Esophagus muscularis mucosa (tissue), 4 donors: ENCODE results near the gene DMD. TPM values are rescaled to one million over a fixed set of nuclear protein-coding genes. Genes with fewer than 3 reads are reported as not detected.

Experiments used
- DNase-seq: peaks from one replicate; pipeline ENCODE4 v3.0.0-alpha.2; 2017; ENCODE audit errors: extremely low spot score
- H3K27ac ChIP-seq, 4 donors: fragments of 200-600 bp; sonication (generic); replicated peaks in 1 of 4; 1 replicate in 3 of 4; 2 replicates in 1 of 4; pipeline ENCODE4 v1.5.1; 2016 to 2019; ENCODE audit warnings: mild to moderate bottlenecking in 1 of 4
- H3K27me3 ChIP-seq, 4 donors: fragments of 200-600 bp; sonication (generic); one replicate each; pipeline versions ENCODE4 v1.5.1 to v1.6.0; 2016 to 2019
- H3K36me3 ChIP-seq, 4 donors: fragments of 200-600 bp; sonication (generic); one replicate each; pipeline ENCODE4 v1.5.1; 2016 to 2019
- H3K4me1 ChIP-seq, 4 donors: fragments of 200-600 bp; sonication (generic); one replicate each; pipeline ENCODE4 v1.5.1; 2016 to 2019
- H3K4me3 ChIP-seq, 4 donors: fragments of 200-600 bp; sonication (generic); 1 replicate in 2 of 4; 2 replicates in 2 of 4; pipeline ENCODE4 v1.5.1; 2016 to 2019; ENCODE audit warnings: mild to moderate bottlenecking in 4 of 4, moderate library complexity in 1 of 4
- H3K9me3 ChIP-seq, 4 donors: fragments of 200-600 bp; sonication (generic); 1 replicate in 3 of 4; 2 replicates in 1 of 4; pipeline ENCODE4 v1.5.1; 2016 to 2019
- EP300 ChIP-seq: sonication (generic); formaldehyde crosslinking; IDR thresholded peaks from one replicate; pipeline ENCODE4 v1.6.1; 2017; ENCODE audit warnings: antibody characterized with exemption
- POLR2A ChIP-seq: fragments of 450-650 bp; IDR thresholded peaks from one replicate; pipeline ENCODE4 v1.6.1; 2017; ENCODE audit warnings: antibody characterized with exemption, moderate library complexity, mild to moderate bottlenecking, low read depth
- POLR2AphosphoS5 ChIP-seq, 2 donors: sonication (generic); formaldehyde crosslinking; IDR thresholded peaks; one replicate each; pipeline ENCODE4 v1.6.1; 2017; ENCODE audit warnings: antibody characterized with exemption in 2 of 2
- WGBS: methylation state at CpG from one replicate; pipeline ENCODE4 v1.1.5; 2018; 5-methylcytosine and 5-hydroxymethylcytosine counted together
- intact Hi-C: fragments of 100-400 bp; cut with DNase I; formaldehyde crosslinking; loops from one replicate; pipeline ENCODE4 v1.15.1; 2023
- total RNA-seq, 4 donors: library from RNA; depleted of rRNA; stranded (reverse); fragments of >200 nt; gene quantifications; one replicate each; pipeline versions ENCODE4 v1.1.0 to v1.2.1, GENCODE V29; 2016
- TF ChIP-seq, protein P1 (sequence below), 3 experiments: fragments of 200-600 bp in 2 of 3; fragments of 450-650 bp in 1 of 3; sonication (generic) in 2 of 3; IDR thresholded peaks; one replicate each; pipeline ENCODE4 v1.5.1; 2017 to 2019; ENCODE audit warnings: antibody characterized with exemption in 3 of 3, mild to moderate bottlenecking in 2 of 3, moderate library complexity in 1 of 3

Gene DMD
- total RNA-seq, 4 donors from 2014 or later, result 127 to 210 (median 188) TPM

DNA sequence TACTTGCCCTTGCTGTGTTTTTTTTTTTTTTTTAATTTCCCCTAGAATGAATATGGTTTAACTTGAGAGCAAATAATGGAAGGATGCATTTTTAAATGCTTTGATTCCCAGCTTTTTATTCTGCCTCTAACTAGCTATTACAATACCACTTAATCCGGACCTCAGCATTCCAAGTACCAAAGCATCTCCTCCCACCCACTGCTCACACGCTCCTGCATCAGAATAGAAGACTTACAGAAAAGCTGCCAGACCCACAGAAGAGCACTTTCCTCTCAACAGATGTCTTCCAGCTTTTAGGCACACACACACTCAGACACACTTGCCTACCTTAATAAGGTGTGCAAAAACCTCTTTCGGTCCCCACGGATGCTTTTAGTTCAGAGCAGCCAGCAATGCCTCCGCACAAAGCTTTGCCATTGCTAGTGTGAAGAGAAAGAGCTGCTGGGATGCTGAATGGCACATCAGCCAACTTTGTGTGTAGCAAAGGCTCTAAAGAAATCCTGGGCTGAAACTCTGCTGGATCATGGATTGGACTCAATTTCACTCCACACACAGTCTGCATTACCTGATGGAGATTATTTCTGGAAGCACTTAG is 1056.2 kb downstream of the DMD start:
- H3K4me1 ChIP-seq, result no peaks in the 10 kb centered on the region
- DNase-seq, result no peak
- H3K27me3 ChIP-seq, result no peaks in the 10 kb centered on the region
- no peak overlapping the region for H3K27ac ChIP-seq
- H3K9me3 ChIP-seq, result no peaks in the 10 kb centered on the region
- intact Hi-C loops, result no loop called here
- no peak for TF ChIP-seq EP300
- TF ChIP-seq POLR2AphosphoS5 (IDR thresholded peaks at IDR 0.05), result no peak
- TF ChIP-seq, protein P1, sequence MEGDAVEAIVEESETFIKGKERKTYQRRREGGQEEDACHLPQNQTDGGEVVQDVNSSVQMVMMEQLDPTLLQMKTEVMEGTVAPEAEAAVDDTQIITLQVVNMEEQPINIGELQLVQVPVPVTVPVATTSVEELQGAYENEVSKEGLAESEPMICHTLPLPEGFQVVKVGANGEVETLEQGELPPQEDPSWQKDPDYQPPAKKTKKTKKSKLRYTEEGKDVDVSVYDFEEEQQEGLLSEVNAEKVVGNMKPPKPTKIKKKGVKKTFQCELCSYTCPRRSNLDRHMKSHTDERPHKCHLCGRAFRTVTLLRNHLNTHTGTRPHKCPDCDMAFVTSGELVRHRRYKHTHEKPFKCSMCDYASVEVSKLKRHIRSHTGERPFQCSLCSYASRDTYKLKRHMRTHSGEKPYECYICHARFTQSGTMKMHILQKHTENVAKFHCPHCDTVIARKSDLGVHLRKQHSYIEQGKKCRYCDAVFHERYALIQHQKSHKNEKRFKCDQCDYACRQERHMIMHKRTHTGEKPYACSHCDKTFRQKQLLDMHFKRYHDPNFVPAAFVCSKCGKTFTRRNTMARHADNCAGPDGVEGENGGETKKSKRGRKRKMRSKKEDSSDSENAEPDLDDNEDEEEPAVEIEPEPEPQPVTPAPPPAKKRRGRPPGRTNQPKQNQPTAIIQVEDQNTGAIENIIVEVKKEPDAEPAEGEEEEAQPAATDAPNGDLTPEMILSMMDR (IDR thresholded peaks at IDR 0.05), result no peak
- no peak for TF ChIP-seq POLR2A
- 33% methylated on average over 5 of the region's 5 CpGs for WGBS
- H3K36me3 ChIP-seq, result no peaks in the 10 kb centered on the region
- no peak overlapping the region for H3K4me3 ChIP-seq

DNA sequence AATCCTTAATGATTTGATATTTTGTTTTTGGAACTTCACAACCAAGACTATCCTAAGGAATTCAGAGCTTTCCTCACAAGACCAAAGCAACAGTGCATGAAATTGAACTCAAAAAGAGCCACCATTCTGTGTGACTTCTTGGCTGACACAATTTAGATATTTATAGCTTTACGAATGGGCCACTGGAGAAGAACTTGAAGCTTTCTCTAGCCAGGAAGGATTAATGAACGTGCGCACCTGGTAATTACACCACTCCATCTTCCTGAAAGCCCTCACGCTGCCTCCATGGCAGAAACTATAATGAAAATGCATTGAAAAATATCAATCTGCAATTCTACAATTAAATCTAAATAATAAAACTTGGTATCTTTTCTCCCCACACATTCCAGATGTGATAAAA is 1057.8 kb downstream of the DMD start:
- Histone ChIP-seq H3K4me3 (no peak overlapping the region), H3K27me3 (no peaks in the 10 kb centered on the region), H3K27ac (no peak overlapping the region), H3K4me1 (no peaks in the 10 kb centered on the region), H3K9me3 (no peaks in the 10 kb centered on the region), H3K36me3 (no peaks in the 10 kb centered on the region)
- 63% methylated on average over 4 of the region's 4 CpGs for WGBS
- DNase-seq, result no peak
- TF ChIP-seq, protein P1 (IDR thresholded peaks at IDR 0.05), result no peak
- TF ChIP-seq EP300 (no peak), POLR2AphosphoS5 (IDR thresholded peaks at IDR 0.05) (no peak)
- intact Hi-C loops, result no loop called here

DNA sequence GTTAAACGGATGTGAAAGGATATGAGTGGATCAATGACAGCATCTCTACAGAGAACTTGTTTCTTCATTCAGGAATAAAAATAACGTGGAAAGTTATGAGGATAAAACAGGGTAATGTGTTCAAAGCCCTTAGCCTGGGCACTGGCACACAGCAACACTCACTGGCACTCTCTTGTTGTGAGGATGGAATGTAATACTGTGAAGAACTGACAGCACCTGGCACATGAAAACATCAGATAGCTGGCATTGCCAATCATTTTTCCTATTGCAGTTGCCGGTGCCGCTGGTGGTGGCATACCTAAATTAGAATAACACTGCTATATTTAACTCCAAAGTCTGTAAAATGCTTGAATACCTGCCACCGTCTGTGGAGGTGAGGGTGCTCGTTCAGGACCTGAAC is 1061.2 kb downstream of the DMD start:
- no peaks in the 10 kb centered on the region for H3K4me1 ChIP-seq
- 45% methylated on average over 6 of the region's 6 CpGs for WGBS
- TF ChIP-seq POLR2AphosphoS5 (IDR thresholded peaks at IDR 0.05) (no peak), POLR2A (no peak), EP300 (no peak)
- TF ChIP-seq, protein P1 (IDR thresholded peaks at IDR 0.05), result no peak

DNA sequence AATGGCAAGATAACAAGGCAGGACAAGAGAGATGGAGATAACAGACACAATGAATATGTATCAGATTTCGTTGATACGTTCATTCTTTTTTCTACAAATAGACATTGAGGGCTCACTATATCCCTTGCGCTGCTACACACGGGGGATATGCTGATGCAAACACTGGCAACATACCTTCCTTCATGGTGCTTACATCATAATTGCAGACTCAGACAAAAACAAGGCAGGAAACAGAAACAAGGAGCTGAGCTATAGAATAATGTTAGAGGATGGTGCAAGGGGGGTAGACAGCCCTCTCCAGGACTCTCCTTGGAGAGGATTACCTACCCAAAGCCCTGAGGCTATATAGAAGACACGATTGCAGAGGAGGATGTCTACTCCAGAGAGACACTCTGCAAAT is 1069.5 kb downstream of the DMD start:
- Histone ChIP-seq H3K4me3 (no peak overlapping the region), H3K27me3 (no peaks in the 10 kb centered on the region), H3K36me3 (no peaks in the 10 kb centered on the region), H3K4me1 (no peaks in the 10 kb centered on the region), H3K9me3 (no peaks in the 10 kb centered on the region), H3K27ac (no peak overlapping the region)
- intact Hi-C loops, result no loop called here
- 77% methylated on average over 5 of the region's 5 CpGs for WGBS
- no peak for TF ChIP-seq POLR2A
- TF ChIP-seq, protein P1 (IDR thresholded peaks at IDR 0.05), result no peak
- TF ChIP-seq POLR2AphosphoS5 (IDR thresholded peaks at IDR 0.05), result no peak
- TF ChIP-seq EP300, result no peak
- no peak for DNase-seq

More for the DNA sequence above, 1061.2 kb downstream of the DMD start:
- Histone ChIP-seq H3K4me3 (no peak overlapping the region), H3K27ac (no peak overlapping the region), H3K27me3 (no peaks in the 10 kb centered on the region), H3K9me3 (no peaks in the 10 kb centered on the region), H3K36me3 (no peaks in the 10 kb centered on the region)
- no peak for DNase-seq
- intact Hi-C loops, result no loop called here

DNA sequence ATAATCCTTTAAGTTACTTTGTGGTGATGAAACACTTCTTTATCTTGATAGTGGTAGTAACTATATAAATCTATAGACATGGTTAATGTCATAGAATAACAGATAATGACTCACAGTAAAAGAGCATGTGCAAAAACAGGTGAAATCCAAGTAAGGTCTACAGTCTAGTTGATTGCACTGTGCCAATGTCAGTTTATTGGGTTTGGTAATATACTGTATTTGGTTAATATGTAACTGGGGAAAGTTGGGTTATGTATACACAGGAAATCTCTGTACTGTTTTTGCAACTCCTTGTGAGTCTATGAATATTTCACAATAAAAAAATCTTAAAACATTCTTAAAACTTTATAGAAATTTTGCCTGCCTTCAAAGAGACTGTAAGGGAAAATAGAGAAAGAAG is 1071.9 kb downstream of the DMD start:
- DNase-seq, result no peak
- H3K9me3 ChIP-seq, result no peaks in the 10 kb centered on the region
- H3K4me1 ChIP-seq, result no peaks in the 10 kb centered on the region
- no peak for TF ChIP-seq EP300
- no peak for TF ChIP-seq POLR2A
- no peak for TF ChIP-seq POLR2AphosphoS5 (IDR thresholded peaks at IDR 0.05)
- TF ChIP-seq, protein P1 (IDR thresholded peaks at IDR 0.05), result no peak
- no peaks in the 10 kb centered on the region for H3K36me3 ChIP-seq
- no peaks in the 10 kb centered on the region for H3K27me3 ChIP-seq
- H3K27ac ChIP-seq, result no peak overlapping the region
- intact Hi-C loops, result no loop called here
- no peak overlapping the region for H3K4me3 ChIP-seq
